A673 (cell line): ENCODE measurements around the gene PPP1R16B. TPM values are rescaled to one million over a fixed set of nuclear protein-coding genes. Genes with fewer than 3 reads are reported as not detected.

Source experiments
- BruUV-seq: library from RNA; stranded (reverse); fragments of 400-500 nt; replicated peaks from 2 replicates; lab custom pipeline; 2021; lab: Mats Ljungman, UMichigan
- CTCF ChIA-PET: fragments of 300-600 bp; sonication (Branson Sonifier 250); formaldehyde crosslinking; loops from one replicate; lab custom pipeline; 2022; ENCODE audit warnings: antibody characterized with exemption; lab: Charles Lee
- POLR2A ChIA-PET: fragments of 300-600 bp; sonication (Branson Sonifier 250); formaldehyde crosslinking; loops from one replicate; lab custom pipeline; 2022; ENCODE audit warnings: antibody characterized with exemption; ENCODE audit not compliant: low non-redundant PET; lab: Charles Lee
- DNase-seq: peaks from one replicate; pipeline ENCODE4 v3.0.0-alpha.2; 2015; ENCODE audit warnings: low spot score
- H3K27ac ChIP-seq: fragments of 200-600 bp; sonication (generic); 2 replicates; pipeline ENCODE4 v1.5.1; 2016; ENCODE audit warnings: mixed run types, low read depth, mild to moderate bottlenecking, mixed read lengths, antibody characterized with exemption, low read length; ENCODE audit not compliant: poor library complexity, severe bottlenecking
- H3K27me3 ChIP-seq: fragments of 200-600 bp; sonication (generic); replicated peaks from 2 replicates; pipeline ENCODE4 v1.6.1; 2017; ENCODE audit warnings: mixed run types, low read depth, mild to moderate bottlenecking, mixed read lengths, antibody characterized with exemption, low read length; ENCODE audit not compliant: insufficient read depth, poor library complexity
- H3K36me3 ChIP-seq: fragments of 200-600 bp; sonication (generic); 2 replicates; pipeline ENCODE4 v1.6.1; 2016; ENCODE audit warnings: mixed run types, mild to moderate bottlenecking, mixed read lengths, antibody characterized with exemption, low read length; ENCODE audit not compliant: insufficient read depth, poor library complexity, severe bottlenecking
- H3K4me1 ChIP-seq: fragments of 200-600 bp; sonication (generic); 2 replicates; pipeline ENCODE4 v1.6.1; 2017; ENCODE audit warnings: mixed run types, mild to moderate bottlenecking, mixed read lengths, antibody characterized with exemption, low read length; ENCODE audit not compliant: insufficient read depth, poor library complexity, severe bottlenecking
- H3K4me3 ChIP-seq: fragments of 200-600 bp; sonication (generic); 2 replicates; pipeline ENCODE4 v1.5.1; 2016; ENCODE audit warnings: low read depth, mixed run types, mild to moderate bottlenecking, mixed read lengths, low read length; ENCODE audit not compliant: poor library complexity, severe bottlenecking
- H3K9me3 ChIP-seq: fragments of 200-600 bp; sonication (generic); 2 replicates; pipeline ENCODE4 v1.6.1; 2016; ENCODE audit warnings: mixed run types, low read depth, mild to moderate bottlenecking, mixed read lengths, antibody characterized with exemption, low read length; ENCODE audit not compliant: poor library complexity, severe bottlenecking
- CTCF ChIP-seq: fragments of 300-800, 200-600 bp; sonication (generic); conservative IDR thresholded peaks from 2 replicates; pipeline ENCODE4 v1.5.1; 2017; ENCODE audit warnings: low read depth, mild to moderate bottlenecking, antibody characterized with exemption, low read length, moderate library complexity, mixed read lengths
- EZH2 ChIP-seq: fragments of 200-600 bp; sonication (generic); IDR thresholded peaks from 2 replicates; pipeline ENCODE4 v1.6.1; 2017; ENCODE audit warnings: borderline replicate concordance, low read depth, mild to moderate bottlenecking, mixed read lengths, antibody characterized with exemption, low read length; ENCODE audit not compliant: poor library complexity, severe bottlenecking
- intact Hi-C: fragments of 100-400 bp; cut with micrococcal nuclease; formaldehyde crosslinking; loops from one replicate; pipeline ENCODE4 v1.10.0; 2022; ENCODE audit not compliant: unreplicated experiment
- total RNA-seq: library from RNA; stranded (reverse); gene quantifications from 2 replicates; pipeline ENCODE4 v1.2.3, GENCODE V29; 2021

The PPP1R16B gene
- total RNA-seq, 1 experiment from 2014 or later = 0.17 TPM

GRCh38 chr20:38951611-38952010 lies 146.1 kb downstream of the PPP1R16B start:
- Histone ChIP-seq H3K4me3 (no peak overlapping the region), H3K9me3 (no peaks in the 10 kb centered on the region), H3K36me3 (peaks cover 76% of the 10 kb centered on the region), H3K27ac (no peak overlapping the region), H3K4me1 (no peaks in the 10 kb centered on the region), H3K27me3 (no peaks in the 10 kb centered on the region)
- CTCF ChIA-PET = no interaction called here
- POLR2A ChIA-PET = no interaction called here
- no peak for TF ChIP-seq EZH2
- no peak for TF ChIP-seq CTCF
- no TSS peak for BruUV-seq
- no peak for DNase-seq
- intact Hi-C loops = no loop called here

- peaks cover 71% of the 10 kb centered on the region for H3K36me3 ChIP-seq
- no peaks in the 10 kb centered on the region for H3K4me1 ChIP-seq
- intact Hi-C loops = no loop called here
- TSS peak; percentile 20 for BruUV-seq
- DNase-seq = no peak
- TF ChIP-seq CTCF = no peak
- no peak for TF ChIP-seq EZH2
- H3K4me3 ChIP-seq = no peak overlapping the region
- no peaks in the 10 kb centered on the region for H3K9me3 ChIP-seq
- H3K27ac ChIP-seq = no peak overlapping the region
- H3K27me3 ChIP-seq = no peaks in the 10 kb centered on the region
- CTCF ChIA-PET = no interaction called here
- POLR2A ChIA-PET = no interaction called here
Observed at GRCh38 chr20:38952153-38952552, 146.7 kb downstream of the PPP1R16B start.

GRCh38 chr20:38953630-38954340 lies 148.3 kb downstream of the PPP1R16B start:
- peaks cover 55% of the 10 kb centered on the region for H3K36me3 ChIP-seq
- CTCF ChIA-PET = no interaction called here
- BruUV-seq = no TSS peak

More at GRCh38 chr20:38953630-38954340, 148.3 kb downstream of the PPP1R16B start:
- POLR2A ChIA-PET = no interaction called here
- Histone ChIP-seq H3K4me3 (no peak overlapping the region), H3K4me1 (no peaks in the 10 kb centered on the region), H3K9me3 (no peaks in the 10 kb centered on the region), H3K27ac (no peak overlapping the region), H3K27me3 (no peaks in the 10 kb centered on the region)
- DNase-seq = no peak
- intact Hi-C loops = no loop called here
- TF ChIP-seq EZH2 (no peak), CTCF (no peak)
